Measurements from ENCODE around the gene TLR8. TPM values are rescaled to one million over a fixed set of nuclear protein-coding genes. Genes with fewer than 3 reads are reported as not detected.

Gene TLR8
- total and polyA plus RNA-seq, 2 of the 13 experiments (the other 11 are each of a cell fraction or from before 2014, with no cell fraction given): not detected

DNA sequence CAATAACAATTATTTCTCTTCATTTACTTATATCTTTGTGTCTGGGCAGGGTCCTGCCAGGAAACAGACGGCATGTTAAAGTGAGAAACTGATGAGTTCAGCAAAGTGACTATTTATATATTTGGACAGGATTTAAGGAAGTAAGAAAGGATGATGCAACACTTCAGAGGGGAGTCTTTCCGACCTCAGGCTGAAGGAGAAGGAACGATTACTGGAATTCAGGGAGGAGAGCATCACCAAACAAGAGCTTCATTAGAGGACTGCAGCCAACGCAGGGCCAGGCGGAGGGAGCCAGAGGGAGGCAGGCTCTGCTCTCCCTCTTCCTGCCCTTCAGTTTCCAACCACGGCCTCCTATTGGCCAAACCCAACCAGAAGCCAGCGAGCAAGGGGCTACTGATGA lies 41.1 kb upstream of the TLR8 start:
- no peak overlapping the region for H3K4me3 ChIP-seq (replicated peaks in 1 of 3; ENCODE audit: insufficient read depth in 1 of 3, low read depth in 2 of 3, low read length in 3 of 3)
- no peak overlapping the region for H3K4me2 ChIP-seq (ENCODE audit: low read depth, low read length)
- no peak for DNase-seq (ENCODE audit: low spot score)
- 0% methylated on average over 3 of the region's 7 CpGs for WGBS (ENCODE audit: low lambda C conversion rate)
- H3K9me3 ChIP-seq (ENCODE audit: low read length): no peaks in the 10 kb centered on the region
- no peak overlapping the region for H2AFZ ChIP-seq (ENCODE audit: low read length)
- H3K36me3 ChIP-seq (replicated peaks in 1 of 2; ENCODE audit: control insufficient read depth in 1 of 2, insufficient read depth in 2 of 2, low read length in 2 of 2): no peaks in the 10 kb centered on the region
- no peak for ATAC-seq
- H4K20me1 ChIP-seq (ENCODE audit: insufficient read depth, low read length): no peaks in the 10 kb centered on the region
- H3K27me3 ChIP-seq (ENCODE audit: control insufficient read depth in 1 of 2, insufficient read depth in 2 of 2, low read length in 2 of 2): no peaks in the 10 kb centered on the region
- FAIRE-seq: no peak
- POLR2A ChIA-PET: no interaction called here
- H3K9ac ChIP-seq (ENCODE audit: insufficient read depth, low read depth, low read length): no peak overlapping the region
- no peak overlapping the region for H3K27ac ChIP-seq (ENCODE audit: extremely low read length, insufficient read depth, low read length)
- intact Hi-C loops (cut with micrococcal nuclease; ENCODE audit: unreplicated experiment): no loop called here
- H3K4me1 ChIP-seq (ENCODE audit: insufficient read depth, low read length): no peaks in the 10 kb centered on the region
- H3K79me2 ChIP-seq (ENCODE audit: insufficient read depth, low read length): no peaks in the 10 kb centered on the region
- in situ Hi-C loops (cut with HindIII; ENCODE audit: extremely low pct_ligation_motif_present, low pct_unique_long_range_greater_than_20kb): no loop called here
- CTCF ChIA-PET (ENCODE audit: low intra/inter-chr PET ratio, low total read pairs): no interaction called here
- no TSS peak for BruUV-seq (replicated peaks)
- TF ChIP-seq, protein P1, sequence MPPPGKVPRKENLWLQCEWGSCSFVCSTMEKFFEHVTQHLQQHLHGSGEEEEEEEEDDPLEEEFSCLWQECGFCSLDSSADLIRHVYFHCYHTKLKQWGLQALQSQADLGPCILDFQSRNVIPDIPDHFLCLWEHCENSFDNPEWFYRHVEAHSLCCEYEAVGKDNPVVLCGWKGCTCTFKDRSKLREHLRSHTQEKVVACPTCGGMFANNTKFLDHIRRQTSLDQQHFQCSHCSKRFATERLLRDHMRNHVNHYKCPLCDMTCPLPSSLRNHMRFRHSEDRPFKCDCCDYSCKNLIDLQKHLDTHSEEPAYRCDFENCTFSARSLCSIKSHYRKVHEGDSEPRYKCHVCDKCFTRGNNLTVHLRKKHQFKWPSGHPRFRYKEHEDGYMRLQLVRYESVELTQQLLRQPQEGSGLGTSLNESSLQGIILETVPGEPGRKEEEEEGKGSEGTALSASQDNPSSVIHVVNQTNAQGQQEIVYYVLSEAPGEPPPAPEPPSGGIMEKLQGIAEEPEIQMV (CRISPR knock-in tag; IDR thresholded peaks at IDR 0.05; ENCODE audit: low read depth): no peak
- TF ChIP-seq ZNF160 (CRISPR knock-in tag; IDR thresholded peaks at IDR 0.05): no peak
- TF ChIP-seq, protein P2, sequence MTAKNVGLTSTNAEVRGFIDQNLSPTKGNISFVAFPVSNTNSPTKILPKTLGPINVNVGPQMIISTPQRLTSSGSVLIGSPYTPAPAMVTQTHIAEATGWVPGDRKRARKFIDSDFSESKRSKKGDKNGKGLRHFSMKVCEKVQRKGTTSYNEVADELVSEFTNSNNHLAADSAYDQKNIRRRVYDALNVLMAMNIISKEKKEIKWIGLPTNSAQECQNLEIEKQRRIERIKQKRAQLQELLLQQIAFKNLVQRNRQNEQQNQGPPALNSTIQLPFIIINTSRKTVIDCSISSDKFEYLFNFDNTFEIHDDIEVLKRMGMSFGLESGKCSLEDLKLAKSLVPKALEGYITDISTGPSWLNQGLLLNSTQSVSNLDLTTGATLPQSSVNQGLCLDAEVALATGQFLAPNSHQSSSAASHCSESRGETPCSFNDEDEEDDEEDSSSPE (CRISPR knock-in tag; IDR thresholded peaks at IDR 0.05): no peak
- no peak for TF ChIP-seq ZNF589 (CRISPR knock-in tag; conservative IDR thresholded peaks at IDR 0.05)
- TF ChIP-seq ZNF33B (CRISPR knock-in tag; IDR thresholded peaks at IDR 0.05): no peak
- TF ChIP-seq HDAC2 (CRISPR knock-in tag; IDR thresholded peaks at IDR 0.05): no peak
- TF ChIP-seq, protein P3, sequence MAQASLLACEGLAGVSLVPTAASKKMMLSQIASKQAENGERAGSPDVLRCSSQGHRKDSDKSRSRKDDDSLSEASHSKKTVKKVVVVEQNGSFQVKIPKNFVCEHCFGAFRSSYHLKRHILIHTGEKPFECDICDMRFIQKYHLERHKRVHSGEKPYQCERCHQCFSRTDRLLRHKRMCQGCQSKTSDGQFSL (CRISPR knock-in tag; IDR thresholded peaks at IDR 0.05): no peak
- TF ChIP-seq NFE2L1 (CRISPR knock-in tag; IDR thresholded peaks at IDR 0.05; ENCODE audit: borderline replicate concordance): no peak
- no peak for TF ChIP-seq ZFAT (CRISPR knock-in tag; conservative IDR thresholded peaks at IDR 0.05)
- TF ChIP-seq TBP (CRISPR knock-in tag; IDR thresholded peaks at IDR 0.05): no peak
- TF ChIP-seq SP140L (CRISPR knock-in tag; IDR thresholded peaks at IDR 0.05; ENCODE audit: borderline replicate concordance): no peak
- TF ChIP-seq ZFP62 (CRISPR knock-in tag; IDR thresholded peaks at IDR 0.05): no peak
- TF ChIP-seq HOXD1 (CRISPR knock-in tag; IDR thresholded peaks at IDR 0.05): no peak
- TF ChIP-seq JARID2 (CRISPR knock-in tag; IDR thresholded peaks at IDR 0.05; ENCODE audit: insufficient replicate concordance): no peak
- no peak for TF ChIP-seq CBFB (CRISPR knock-in tag; IDR thresholded peaks at IDR 0.05)
- no peak for TF ChIP-seq MEF2D (CRISPR knock-in tag; IDR thresholded peaks at IDR 0.05)

All from HepG2 (cell line).